Measurements from ENCODE around the gene PRDM5. TPM values are rescaled to one million over a fixed set of nuclear protein-coding genes. Genes with fewer than 3 reads are reported as not detected.

The PRDM5 gene
- total RNA-seq, 1 donor: 30.7 TPM

GRCh38 chr4:120672558-120673147 lies 249.9 kb downstream of the PRDM5 start:
- no peak overlapping the region for H3K4me3 ChIP-seq (ENCODE audit: low read depth, low read length)
- TF ChIP-seq CTCF (IDR thresholded peaks at IDR 0.05; ENCODE audit: insufficient read depth, low read depth, low read length): no peak
- no peak for DNase-seq (ENCODE audit: low read depth)

GRCh38 chr4:120672076-120672475 lies 250.4 kb downstream of the PRDM5 start:
- DNase-seq (ENCODE audit: low read depth): no peak
- no peak overlapping the region for H3K4me3 ChIP-seq (ENCODE audit: low read depth, low read length)
- no peak for TF ChIP-seq CTCF (IDR thresholded peaks at IDR 0.05; ENCODE audit: insufficient read depth, low read depth, low read length)

- no peak overlapping the region for H3K4me3 ChIP-seq (ENCODE audit: low read depth, low read length)
- no peak for TF ChIP-seq CTCF (IDR thresholded peaks at IDR 0.05; ENCODE audit: insufficient read depth, low read depth, low read length)
- no peak for DNase-seq (ENCODE audit: low read depth)
Observed at GRCh38 chr4:120671538-120671937, 251.0 kb downstream of the PRDM5 start.

GRCh38 chr4:120667102-120667501 lies 255.4 kb downstream of the PRDM5 start:
- no peak for TF ChIP-seq CTCF (IDR thresholded peaks at IDR 0.05; ENCODE audit: insufficient read depth, low read depth, low read length)
- no peak for DNase-seq (ENCODE audit: low read depth)
- no peak overlapping the region for H3K4me3 ChIP-seq (ENCODE audit: low read depth, low read length)

GRCh38 chr4:120664851-120665250 lies 257.7 kb downstream of the PRDM5 start:
- no peak for DNase-seq (ENCODE audit: low read depth)
- TF ChIP-seq CTCF (IDR thresholded peaks at IDR 0.05; ENCODE audit: insufficient read depth, low read depth, low read length): no peak
- H3K4me3 ChIP-seq (ENCODE audit: low read depth, low read length): no peak overlapping the region

- no peak for TF ChIP-seq CTCF (IDR thresholded peaks at IDR 0.05; ENCODE audit: insufficient read depth, low read depth, low read length)
- H3K4me3 ChIP-seq (ENCODE audit: low read depth, low read length): no peak overlapping the region
- no peak for DNase-seq (ENCODE audit: low read depth)
Observed at GRCh38 chr4:120659616-120660170, 262.8 kb downstream of the PRDM5 start.

GRCh38 chr4:120658772-120659171 lies 263.8 kb downstream of the PRDM5 start:
- H3K4me3 ChIP-seq (ENCODE audit: low read depth, low read length): no peak overlapping the region
- DNase-seq (ENCODE audit: low read depth): no peak
- no peak for TF ChIP-seq CTCF (IDR thresholded peaks at IDR 0.05; ENCODE audit: insufficient read depth, low read depth, low read length)

All from fibroblast of villous mesenchyme (primary cell).